ENCODE measurements around the gene LIM2.
"Not testable (repeated sequence)": the region's sequence is repeated elsewhere in the genome, so short reads cannot be mapped to it uniquely, and the experiment has no call there.

The LIM2 gene

GRCh38 chr19:51387924-51388389, at the start of gene LIM2:
LIM2 (minus strand) TSS chr19:51387974; CDS start chr19:51387443, 531 bp downstream.
- DNase-seq (ENCODE audit: low read depth, low spot score): no peak

GRCh38 chr19:51434456-51434855, 46.7 kb upstream of the LIM2 start:
- no peak for DNase-seq (ENCODE audit: low read depth, low spot score)

GRCh38 chr19:51433043-51433442, 45.3 kb upstream of the LIM2 start:
- DNase-seq (ENCODE audit: low read depth, low spot score): no peak

GRCh38 chr19:51431124-51431523, 43.4 kb upstream of the LIM2 start:
- DNase-seq (ENCODE audit: low read depth, low spot score): no peak

- no peak for DNase-seq (ENCODE audit: low read depth, low spot score)
Observed at GRCh38 chr19:51430221-51430620, 42.4 kb upstream of the LIM2 start.

- DNase-seq (ENCODE audit: low read depth, low spot score): no peak
Observed at GRCh38 chr19:51427201-51427600, 39.4 kb upstream of the LIM2 start.

GRCh38 chr19:51422053-51422448, 34.3 kb upstream of the LIM2 start:
- peak; percentile 93 for DNase-seq (ENCODE audit: low read depth, low spot score)

- DNase-seq (ENCODE audit: low read depth, low spot score): no peak
Observed at GRCh38 chr19:51421229-51422052, 33.7 kb upstream of the LIM2 start.

GRCh38 chr19:51420511-51420910, 32.7 kb upstream of the LIM2 start:
- not testable (repeated sequence) for DNase-seq (ENCODE audit: low read depth, low spot score)

GRCh38 chr19:51418707-51419106, 30.9 kb upstream of the LIM2 start:
- DNase-seq (ENCODE audit: low read depth, low spot score): no peak

- no peak for DNase-seq (ENCODE audit: low read depth, low spot score)
Observed at GRCh38 chr19:51417810-51418157, 30.0 kb upstream of the LIM2 start.

GRCh38 chr19:51417107-51417809, 29.5 kb upstream of the LIM2 start, which contains the start of gene SIGLEC10:
SIGLEC10 (minus strand) TSS chr19:51417642; CDS start chr19:51417581, 61 bp downstream.
- no peak for DNase-seq (ENCODE audit: low read depth, low spot score)

- not testable (repeated sequence) for DNase-seq (ENCODE audit: low read depth, low spot score)
Observed at GRCh38 chr19:51416422-51416821, 28.6 kb upstream of the LIM2 start.

- DNase-seq (ENCODE audit: low read depth, low spot score): no peak
Observed at GRCh38 chr19:51415187-51415586, 27.4 kb upstream of the LIM2 start.

- no peak for DNase-seq (ENCODE audit: low read depth, low spot score)
Observed at GRCh38 chr19:51410950-51411748, 23.4 kb upstream of the LIM2 start.

GRCh38 chr19:51407511-51408131, 19.8 kb upstream of the LIM2 start:
- DNase-seq (ENCODE audit: low read depth, low spot score): peak; percentile 75

- no peak for DNase-seq (ENCODE audit: low read depth, low spot score)
Observed at GRCh38 chr19:51402117-51402516, 14.3 kb upstream of the LIM2 start.

- DNase-seq (ENCODE audit: low read depth, low spot score): not testable (repeated sequence)
Observed at GRCh38 chr19:51399936-51400335, 12.2 kb upstream of the LIM2 start.

- no peak for DNase-seq (ENCODE audit: low read depth, low spot score)
Observed at GRCh38 chr19:51399231-51399630, 11.5 kb upstream of the LIM2 start.

- DNase-seq (ENCODE audit: low read depth, low spot score): no peak
Observed at GRCh38 chr19:51398096-51398704, 10.4 kb upstream of the LIM2 start.

GRCh38 chr19:51397453-51397852, 9.7 kb upstream of the LIM2 start:
- not testable (repeated sequence) for DNase-seq (ENCODE audit: low read depth, low spot score)
